ENCODE measurements around the gene AP1B1.
"Not testable (repeated sequence)": the region's sequence is repeated elsewhere in the genome, so short reads cannot be mapped to it uniquely, and the experiment has no call there.

The AP1B1 gene

DNA sequence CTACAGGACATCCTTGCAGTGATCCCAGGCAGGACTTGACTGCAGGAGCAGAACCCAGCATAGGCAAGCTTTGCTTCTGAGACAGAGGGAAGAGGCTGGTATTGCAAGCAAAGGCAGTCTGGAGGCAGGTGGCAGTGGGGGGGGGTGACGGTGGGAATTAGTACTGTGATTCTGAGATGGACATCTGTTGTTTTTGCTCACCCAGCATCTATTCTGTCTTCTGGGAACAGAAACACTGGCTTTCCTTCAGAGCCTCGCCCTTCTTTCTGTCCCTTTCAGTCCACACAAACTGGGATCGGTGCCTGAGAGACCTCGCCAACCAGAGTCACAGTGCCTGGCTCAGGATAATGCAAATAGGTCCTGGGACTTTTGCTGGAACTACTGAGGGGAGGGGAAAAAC is 41.7 kb downstream of the AP1B1 start:
- no peak for DNase-seq

DNA sequence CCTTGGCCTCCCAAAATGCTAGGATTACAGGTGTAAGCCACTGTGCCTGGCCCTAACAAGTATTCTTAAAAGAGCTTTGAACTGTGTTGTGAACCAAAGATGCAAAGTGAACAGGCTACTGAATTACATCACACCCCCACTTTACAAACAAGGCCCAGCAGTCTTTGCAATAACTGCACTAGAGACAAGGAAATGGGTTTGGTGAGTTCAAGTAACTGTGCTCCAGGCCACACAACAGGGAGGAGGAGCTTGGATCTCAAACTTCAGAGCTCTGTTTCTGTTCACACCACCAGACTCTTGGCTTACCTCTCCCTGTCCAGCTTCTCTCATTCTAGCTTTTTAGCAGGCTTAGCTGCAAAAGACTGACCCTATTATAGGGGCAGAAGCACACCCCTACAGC is 42.4 kb downstream of the AP1B1 start:
- DNase-seq, result no peak

DNA sequence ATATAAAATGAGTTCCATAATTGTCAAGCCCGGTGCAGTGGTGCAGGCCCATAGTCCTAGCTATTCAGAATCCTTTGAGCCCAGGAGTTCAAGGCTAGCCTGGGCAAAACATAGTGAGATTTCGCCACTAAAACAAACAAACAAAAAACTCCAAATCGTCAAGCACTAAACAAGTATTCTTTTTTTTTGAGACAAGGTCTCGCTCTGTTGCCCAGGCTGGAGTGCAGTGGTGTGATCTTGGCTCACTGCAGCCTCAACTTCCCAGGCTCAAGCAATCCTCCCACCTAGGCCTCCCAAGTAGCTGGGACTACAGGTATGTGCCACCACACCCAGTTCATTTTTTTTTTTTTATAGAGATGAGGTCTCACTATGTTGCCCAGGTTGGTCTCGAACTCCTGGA is 43.5 kb downstream of the AP1B1 start:
- not testable (repeated sequence) for DNase-seq

DNA sequence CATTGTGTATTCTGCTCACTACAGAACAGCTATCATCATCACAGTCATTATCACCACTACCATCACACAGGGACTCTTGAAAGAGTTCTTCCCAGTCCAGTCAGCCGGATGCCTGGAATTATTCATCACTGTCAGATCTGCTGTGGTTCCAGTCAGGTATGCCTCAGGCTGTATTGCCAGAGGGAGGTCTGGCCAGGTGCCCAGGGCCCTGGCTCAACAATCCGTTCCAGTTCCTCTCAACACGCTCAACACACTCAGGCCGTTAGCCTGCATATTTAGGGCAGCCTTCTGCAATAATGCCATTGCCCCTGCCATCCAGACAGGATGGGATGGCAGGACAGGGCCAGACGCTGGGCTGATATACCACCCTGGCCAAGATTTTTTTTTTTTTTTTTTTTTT is 44.2 kb downstream of the AP1B1 start:
- DNase-seq, result peak; percentile 39 to 89 (median 78)

DNA sequence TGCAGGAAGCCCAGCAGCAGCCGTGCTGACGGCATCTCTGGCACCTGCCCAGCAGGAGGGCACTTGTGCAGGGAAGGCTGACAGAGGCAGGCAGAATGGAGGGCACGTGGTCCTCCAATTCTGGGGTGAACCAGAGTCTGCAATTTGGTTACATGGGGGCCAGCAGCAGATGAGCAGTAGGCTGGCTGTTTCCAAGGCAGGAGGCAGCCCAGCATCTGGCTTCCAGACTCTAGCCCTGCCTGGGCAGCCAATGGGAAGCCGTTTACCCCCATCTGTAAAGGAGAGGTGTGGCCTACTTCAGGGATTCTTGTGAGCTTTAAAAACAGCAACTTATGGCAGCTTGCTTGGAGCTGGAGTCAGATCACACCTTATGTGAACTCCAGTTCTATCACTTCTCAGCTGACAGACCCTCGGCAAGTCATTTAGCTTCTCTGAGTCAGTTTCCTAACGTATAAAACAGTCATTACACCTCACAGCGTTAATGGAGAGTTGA is 45.0 kb downstream of the AP1B1 start:
- DNase-seq, result peak in 2 of 3 experiments; percentile 24 to 54

DNA sequence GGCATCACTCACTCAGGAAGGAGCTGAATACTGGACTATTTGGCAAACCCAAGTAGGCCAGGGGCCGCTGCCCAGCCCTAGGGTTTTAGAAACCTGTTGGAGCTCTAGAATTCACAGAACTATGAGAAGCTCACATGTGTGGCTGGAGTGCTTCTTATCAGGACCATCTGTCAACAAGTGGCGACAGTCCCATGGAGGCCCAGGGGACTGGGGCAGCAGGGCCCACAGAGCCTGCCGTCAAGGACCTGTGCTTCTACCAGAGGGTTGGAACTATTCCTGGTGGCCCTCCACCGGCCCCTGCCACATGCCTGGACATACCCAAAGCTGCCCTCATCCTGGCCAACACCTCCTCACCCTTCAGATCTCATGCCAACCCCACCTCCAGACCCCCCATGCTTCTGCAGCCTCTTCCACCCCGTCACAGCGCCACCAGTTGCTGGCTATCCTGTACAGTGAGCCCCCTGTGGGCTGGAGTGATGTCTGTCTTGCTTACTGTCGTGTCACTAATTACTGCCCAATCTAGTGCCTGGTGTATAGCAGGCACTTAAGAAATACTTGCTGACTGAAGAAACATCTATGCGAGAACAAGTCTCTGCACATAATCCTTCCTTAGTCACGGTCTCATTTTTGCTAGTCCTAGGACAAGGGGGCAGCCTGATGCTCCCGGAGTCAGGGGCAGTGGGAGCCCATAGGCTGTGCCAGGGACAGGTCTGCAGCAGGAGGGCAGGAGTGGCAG is 45.6 kb downstream of the AP1B1 start:
- no peak for DNase-seq

DNA sequence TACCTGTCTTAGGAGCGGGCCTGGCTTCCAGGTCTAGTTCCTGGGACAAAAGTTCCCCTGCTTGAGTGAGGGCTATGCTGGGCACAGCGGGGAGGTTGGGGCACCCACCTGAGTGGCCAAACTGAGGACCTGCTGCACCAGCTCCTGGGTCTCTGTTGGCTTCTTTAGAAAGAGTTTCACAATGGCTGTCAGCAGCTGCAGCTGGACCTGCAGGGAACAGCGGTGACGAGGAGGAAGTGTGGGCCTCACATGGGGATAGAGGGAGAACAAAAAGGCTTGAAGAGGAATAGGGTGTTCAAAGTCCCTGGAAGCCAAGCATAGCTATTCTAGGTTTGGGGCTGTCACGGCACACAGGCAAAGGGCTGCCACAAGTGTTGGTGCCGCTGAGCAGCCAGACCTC is 46.2 kb downstream of the AP1B1 start:
- DNase-seq, result no peak

DNA sequence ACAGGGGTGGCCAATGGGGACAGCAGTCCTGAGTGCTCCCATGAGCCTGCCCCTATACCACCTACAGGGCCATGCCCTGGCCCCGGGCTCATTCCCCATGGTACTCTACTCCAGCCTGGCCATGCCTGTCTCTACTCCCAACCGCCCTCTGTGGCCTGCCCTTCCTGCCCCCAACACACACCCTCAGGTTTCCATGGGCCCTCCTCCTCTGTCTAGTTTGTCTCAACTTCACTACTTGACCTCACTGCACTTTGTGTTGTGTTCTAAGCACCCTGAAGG is 46.6 kb downstream of the AP1B1 start:
- DNase-seq, result no peak

DNA sequence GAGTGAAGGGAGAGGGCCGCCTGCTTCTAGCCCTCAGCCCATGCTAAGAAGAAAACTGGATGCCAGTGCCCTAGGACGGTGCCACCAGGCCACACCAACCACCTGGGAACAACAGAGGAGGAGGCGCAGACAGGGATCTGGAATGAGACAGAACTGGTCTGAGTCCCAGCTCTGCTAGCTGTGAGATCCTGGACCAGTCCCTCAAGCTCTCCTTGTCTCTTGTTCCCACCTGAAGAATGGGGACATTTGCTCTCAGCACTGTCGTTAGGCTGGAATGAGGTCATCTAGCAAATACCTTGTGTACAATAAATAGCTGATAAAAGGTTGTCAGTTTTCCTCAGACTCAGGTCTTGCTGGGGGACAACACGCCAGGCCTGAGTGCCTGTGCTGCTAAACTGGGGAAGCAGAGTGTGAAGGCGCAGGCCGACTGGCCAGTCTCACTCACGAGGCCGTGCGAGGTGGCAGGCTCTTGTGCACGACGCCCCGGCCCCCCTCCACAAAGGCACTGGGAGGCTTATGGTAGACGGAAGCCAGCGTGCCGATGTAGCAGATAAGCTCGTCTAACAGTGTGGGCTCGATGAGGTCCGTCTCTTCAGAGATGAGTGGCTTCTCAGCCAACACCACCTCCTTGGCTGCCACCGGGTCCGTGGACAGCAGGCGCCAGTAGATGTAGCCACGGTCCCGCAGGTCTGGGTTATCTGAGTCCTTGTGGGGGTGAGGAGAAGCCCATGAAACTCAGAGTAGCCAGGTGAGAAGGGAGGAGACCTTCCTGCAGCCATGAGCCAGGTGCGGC is 47.1 kb downstream of the AP1B1 start:
- no peak for DNase-seq

DNA sequence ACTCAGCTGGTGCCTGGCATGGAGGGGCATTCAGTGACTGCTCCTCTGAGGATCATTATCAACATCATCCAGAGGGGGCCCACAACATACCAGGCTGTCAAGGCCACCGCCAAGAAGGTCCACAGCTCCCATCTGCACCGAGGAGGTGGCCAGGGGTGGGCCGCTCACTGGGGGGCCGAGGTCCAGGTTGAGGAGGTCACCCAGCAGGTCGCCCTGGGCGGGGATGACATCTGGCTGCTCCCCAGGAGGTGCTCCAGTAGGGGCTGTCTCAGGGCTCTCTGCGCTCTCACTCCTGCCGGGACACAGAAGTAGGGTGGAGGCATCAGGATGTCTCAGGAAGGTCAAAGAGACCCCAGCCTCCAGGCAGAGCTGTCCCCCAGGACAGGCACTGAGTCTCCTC is 47.8 kb downstream of the AP1B1 start:
- DNase-seq, result no peak

DNA sequence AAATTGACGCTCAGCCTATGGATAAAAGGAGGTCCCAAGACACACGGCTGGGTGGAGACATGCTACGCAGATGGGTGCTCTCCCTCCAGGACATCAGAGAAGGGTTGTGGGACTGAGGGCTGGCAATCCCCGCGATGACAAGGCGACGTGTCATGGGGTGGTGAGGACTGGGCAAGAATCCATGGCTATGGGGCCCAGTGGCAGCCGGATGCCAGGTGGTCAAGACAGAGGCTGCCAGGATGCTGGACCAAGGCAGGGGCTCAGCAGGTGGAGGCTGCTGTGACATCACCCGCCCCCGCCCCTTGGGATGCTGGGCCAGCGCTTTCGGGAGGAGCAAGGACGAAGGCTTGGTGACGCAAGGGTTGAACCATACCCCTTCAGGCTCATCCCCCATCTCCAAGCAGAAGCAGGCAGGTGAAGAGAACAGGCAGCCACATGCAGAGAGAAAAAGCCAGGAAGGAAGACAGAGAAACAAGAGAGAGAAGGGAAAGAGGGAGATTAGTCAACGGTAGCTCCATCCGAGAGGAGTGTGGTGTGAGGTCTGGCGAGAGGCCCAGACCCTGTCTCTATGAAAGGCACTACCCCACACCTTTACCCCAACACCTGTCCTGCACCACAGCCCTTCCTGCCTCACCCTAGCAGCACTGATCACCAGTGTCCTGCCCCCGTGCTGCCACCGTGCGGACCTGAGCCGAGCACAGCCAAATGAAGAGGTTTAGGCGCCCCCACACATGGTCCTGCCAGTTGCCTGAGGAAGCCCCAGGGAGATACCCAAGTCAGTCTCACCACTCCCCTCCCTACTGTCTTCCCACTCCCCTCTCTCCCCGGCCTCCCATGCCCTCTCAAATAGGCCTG is 48.8 kb downstream of the AP1B1 start:
- no peak for DNase-seq

DNA sequence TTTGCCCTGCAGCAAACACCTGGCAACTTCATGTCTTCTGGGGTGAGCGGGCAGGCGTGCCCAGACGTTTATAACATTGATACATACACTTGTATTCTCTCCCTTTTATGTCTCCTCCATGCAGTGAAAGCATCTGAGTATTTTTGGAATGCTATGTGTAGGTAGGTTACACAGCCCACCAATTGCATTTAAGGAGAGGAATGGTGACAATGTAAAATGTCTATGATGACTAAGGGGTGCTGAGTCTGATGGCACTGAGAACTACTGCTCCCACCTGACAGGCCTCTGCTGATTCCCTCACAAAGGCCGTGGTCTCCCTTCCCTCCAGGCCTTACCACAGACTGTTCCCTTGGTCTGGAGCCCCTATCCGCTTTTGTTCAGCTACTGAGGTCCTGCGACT is 50.0 kb downstream of the AP1B1 start:
- DNase-seq, result no peak

DNA sequence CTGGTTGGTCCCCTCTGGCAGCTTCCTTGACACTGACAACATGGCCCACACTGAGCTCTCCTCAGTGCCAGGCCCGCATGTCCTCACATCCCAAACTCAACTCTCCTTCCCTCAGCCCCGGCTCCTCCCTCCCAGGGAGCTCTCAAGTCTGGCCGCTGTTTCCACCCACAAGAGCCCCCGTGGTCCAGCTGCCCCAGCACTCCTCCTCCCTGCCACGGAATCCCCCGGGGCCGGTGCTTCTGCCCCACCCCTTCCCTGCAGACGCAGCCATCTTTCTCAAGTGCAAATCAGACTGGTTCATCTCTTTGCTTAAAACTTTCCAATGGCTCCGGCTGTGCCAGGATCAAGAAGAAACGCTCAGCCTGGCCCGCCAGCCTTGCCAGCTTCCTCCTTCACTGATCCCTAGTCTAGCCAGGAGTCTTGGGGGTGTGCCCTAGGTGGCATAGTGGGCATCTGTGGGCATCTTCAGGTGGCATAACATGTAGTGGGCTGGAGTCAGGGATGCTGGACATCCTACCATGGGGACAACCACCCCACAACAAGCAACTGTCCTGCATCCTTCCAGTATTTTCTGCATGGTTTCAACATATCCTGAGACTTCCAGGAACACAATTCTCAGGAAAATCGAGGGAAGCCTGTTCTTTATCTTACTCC is 50.6 kb downstream of the AP1B1 start:
- DNase-seq, result no peak

DNA sequence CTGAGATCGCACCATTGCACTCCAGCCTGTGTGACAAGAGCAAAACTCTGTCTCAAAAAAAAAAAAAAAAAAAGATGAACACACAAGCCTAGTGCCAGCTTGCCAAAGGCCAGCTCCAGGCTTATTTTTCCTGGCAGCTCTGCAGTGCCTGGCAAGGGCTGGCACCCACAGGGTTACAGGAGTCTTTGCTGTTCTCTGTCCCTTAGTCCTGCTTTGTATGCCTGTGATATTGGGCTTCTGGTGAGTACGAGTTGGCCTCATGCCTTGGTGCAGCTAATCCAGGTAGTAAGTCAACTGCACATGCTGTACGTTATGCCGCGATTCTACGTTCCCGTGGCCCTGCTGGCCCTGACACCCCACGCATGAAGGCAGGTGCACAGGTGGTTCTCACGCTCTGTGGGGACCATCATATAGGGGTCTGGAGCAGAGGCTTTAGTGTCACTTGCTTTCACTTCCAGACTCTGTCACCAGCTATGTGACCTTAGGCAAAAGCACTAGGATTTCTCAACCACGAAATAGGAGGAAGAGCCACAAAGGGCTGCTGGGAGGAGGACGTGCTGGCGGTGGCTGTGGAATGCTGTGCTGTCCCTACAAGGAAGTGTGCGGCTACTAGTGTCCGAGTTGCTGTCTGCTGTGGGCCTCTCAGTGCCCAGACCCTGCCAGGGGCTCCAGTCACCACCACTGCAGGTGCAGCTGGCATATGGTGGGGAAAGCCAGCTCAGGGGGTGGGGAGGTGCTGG is 51.4 kb downstream of the AP1B1 start:
- no peak for DNase-seq

DNA sequence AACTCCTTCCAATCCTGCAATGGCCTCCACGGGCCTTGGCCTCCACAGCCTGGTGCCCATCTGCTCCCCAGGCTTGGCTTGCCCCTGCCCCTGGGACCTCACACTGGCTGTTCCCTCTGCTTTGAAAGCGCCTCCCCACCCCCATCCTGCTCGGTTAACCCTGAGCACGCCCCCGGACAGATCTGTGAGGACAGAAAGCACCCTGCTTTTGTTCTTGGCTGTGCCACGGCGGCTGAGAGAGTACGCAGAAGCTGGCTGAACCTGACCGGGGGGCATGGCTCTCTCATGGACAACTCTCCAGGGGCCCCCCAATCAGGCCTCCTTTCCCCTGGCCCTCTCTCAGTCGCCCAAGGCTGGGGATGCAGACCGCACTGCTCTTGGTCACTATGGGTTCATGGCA is 52.7 kb downstream of the AP1B1 start:
- DNase-seq, result no peak

DNA sequence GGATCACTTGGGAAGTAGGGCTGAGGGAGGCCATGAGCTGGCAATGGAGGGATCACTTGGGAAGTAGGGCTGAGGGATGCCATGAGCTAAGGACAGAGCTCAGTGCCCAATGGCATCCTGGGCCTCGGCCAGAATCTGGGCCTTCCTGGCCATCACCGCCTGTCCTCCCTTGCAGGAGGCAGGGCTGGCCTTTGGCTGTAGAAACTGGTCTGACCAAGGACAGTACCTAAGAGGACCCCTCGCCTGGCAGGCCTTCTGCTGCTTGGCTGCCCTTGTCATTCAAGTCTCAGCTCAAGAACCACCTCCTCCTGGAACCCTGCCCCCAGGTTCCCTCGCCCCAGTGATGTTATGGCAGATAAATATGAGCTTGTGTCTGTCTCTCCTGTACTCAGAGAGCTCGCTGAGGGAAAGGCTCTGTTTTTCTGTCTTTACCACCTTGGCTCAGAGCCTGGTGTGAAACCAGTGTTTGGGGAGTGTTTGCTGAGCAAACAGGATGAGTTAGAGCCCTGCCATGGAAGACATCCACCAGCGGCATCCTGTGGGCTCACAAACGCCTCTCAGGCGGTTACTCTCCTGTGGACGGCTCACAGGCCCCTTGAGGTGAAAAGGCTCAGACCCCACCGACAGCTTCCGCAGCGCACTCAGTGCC is 53.5 kb downstream of the AP1B1 start:
- no peak for DNase-seq

DNA sequence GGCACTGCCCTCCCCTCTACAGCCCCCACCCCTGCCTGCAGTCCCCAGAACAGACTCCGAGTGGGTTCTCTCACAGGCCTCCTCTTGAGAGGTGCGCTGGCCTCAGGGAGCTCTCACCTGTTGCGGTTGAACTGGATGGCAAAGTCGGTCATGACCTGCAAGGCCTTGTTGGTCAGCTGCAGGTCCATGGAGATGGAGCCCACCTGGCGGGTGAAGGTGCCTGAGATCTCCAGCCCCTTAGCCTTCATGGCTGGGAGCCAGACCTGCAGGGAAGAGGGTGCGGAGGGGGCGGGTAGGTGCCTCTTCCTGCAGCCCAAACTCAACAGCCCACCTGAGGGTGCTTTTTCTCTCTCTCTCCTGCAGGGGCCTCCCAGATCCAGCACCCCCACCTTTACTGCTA is 54.2 kb downstream of the AP1B1 start:
- no peak for DNase-seq

DNA sequence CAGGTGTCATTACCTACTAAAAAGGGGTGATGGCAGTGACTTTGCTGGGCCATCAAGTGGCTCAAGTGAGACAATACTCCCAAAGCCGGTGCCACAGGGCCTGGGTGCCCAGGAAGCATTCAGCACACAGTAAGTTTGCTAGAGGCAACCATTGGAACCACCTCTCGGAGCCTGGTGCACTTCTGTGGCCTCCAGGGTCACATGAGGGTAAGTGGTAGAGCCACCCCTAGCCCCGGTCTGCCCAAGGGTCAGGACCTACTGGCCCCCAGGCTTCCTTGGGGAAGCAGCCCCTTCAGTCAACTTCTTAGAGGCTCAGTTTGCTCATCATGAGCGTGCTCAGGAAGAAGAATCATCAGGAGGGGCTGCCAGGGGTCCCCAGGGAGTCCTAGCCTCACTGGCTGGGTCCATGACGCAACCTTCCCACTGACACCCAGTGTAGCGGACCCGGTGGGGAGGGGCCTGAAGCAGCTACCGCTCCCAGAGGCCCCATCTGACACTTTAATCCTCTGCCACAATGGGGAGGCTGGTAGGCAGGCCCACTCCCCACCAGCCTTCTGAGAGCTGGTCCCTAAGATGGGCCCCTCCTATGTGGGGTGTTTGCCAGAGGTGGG is 55.4 kb downstream of the AP1B1 start:
- no peak for DNase-seq

DNA sequence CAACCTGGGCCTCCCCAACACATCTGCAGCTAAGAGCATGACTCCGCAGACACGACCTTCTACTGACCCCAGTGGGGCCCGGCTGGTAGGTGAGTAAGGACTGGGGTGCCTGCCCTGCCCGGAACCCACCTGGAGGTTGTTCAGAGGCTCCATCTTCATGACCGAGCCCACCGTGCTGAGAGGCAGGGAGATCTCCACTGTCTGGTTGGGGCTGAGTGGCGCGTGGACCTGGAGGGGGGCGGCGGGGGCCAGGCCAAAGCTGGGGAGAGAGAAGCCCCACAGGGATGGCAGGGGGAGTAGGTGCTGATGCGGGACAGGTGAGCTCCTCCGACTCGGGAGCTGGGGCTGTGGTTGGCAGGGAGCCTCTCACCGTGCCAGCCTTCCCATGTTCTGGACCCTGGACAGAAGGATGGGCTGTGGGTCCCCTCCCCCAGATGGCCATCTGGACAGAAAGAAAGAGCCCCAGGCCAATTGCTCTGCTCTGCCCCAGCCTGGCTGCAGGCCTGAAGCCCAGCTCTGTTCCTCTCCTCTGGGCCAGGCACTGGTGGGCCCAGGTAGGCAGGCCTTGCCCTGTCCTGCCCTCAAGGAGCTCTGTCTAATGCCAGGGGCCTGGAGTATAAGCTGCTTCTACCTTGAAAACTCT is 56.6 kb downstream of the AP1B1 start:
- no peak for DNase-seq

DNA sequence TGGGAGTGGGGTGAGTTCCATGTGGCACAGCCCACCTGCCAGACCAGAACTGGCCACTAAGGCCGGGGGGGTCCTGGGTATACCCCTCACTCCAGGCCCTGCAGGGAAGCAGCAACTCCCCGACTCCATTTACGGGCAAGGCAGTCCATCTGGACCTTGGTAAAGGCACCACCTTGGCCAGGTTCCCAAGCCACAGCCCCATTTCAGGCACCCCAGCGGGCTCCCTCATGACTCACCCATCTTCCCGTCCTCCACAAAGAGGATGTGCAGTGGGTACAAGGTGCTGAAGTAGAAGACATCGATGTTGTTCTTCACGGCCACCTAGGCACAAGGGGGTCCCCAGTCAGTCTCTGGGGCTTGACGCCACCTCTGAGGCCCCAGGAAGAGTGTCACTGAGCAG is 57.2 kb downstream of the AP1B1 start:
- DNase-seq, result no peak

DNA sequence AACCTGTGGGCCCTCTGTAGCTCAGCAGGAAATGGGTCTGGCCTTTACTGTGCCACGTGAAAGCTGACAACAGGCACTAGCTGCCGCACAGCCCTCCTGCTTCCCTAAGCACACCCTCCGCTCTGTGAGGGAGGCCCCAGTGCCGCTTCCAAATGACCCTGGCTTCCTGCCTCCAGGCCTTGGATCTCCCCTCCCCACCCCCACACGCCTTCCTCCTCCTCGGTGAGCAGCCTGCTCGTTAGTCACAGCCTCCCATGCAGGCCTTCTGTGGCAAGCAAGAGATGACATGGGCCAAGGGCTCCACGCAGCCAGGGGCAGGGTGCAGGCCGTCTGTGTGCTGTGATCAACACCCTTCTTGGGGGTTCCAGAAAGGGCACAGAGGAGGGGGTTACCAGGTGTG is 57.6 kb downstream of the AP1B1 start:
- DNase-seq, result no peak

Data from NCI-H1417 (cell line).